Fibroblast of the aortic adventitia (primary cell): ENCODE data around the gene UPK3B. TPM values are rescaled to one million over a fixed set of nuclear protein-coding genes. Genes with fewer than 3 reads are reported as not detected.
"Not testable (repeated sequence)": the region's sequence is repeated elsewhere in the genome, so short reads cannot be mapped to it uniquely, and the experiment has no call there.

ENCODE experiments used
- DNase-seq: peaks from one replicate; pipeline ENCODE4 v3.0.0-alpha.2; 2010; ENCODE audit warnings: low read depth
- H3K4me3 ChIP-seq: 2 replicates; pipeline ENCODE4 v1.5.1; 2011; ENCODE audit warnings: low read depth, mild to moderate bottlenecking, control low read depth, low read length, moderate library complexity
- total RNA-seq: library from RNA; depleted of rRNA; stranded (reverse); fragments of >200 nt; gene quantifications from 2 replicates; pipeline ENCODE4 v1.2.3, GENCODE V29; 2012; ENCODE audit warnings: low replicate concordance

The UPK3B gene
- total RNA-seq, 1 donor: 0.18 TPM

DNA sequence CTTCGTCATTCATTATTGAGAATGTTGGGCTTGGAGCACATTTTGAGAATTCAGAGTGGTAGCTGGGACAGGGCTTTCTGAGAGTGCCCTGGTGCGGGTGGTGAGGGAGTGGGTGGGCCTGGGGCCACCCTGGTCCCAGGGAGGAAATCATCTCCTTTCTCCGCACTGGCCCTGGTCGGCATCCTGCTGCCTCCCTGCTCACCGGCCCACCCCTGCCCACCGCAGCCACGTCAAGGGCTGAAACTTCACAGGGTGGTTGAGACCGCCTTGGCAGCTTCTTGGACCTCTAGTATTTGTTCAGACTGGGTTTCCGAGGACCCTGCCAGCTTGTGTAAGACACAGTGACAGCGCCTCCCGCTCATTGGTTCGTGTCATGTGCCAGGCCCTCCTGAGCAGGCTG lies 25.9 kb upstream of the UPK3B start:
- not testable (repeated sequence) for DNase-seq, H3K4me3 ChIP-seq

DNA sequence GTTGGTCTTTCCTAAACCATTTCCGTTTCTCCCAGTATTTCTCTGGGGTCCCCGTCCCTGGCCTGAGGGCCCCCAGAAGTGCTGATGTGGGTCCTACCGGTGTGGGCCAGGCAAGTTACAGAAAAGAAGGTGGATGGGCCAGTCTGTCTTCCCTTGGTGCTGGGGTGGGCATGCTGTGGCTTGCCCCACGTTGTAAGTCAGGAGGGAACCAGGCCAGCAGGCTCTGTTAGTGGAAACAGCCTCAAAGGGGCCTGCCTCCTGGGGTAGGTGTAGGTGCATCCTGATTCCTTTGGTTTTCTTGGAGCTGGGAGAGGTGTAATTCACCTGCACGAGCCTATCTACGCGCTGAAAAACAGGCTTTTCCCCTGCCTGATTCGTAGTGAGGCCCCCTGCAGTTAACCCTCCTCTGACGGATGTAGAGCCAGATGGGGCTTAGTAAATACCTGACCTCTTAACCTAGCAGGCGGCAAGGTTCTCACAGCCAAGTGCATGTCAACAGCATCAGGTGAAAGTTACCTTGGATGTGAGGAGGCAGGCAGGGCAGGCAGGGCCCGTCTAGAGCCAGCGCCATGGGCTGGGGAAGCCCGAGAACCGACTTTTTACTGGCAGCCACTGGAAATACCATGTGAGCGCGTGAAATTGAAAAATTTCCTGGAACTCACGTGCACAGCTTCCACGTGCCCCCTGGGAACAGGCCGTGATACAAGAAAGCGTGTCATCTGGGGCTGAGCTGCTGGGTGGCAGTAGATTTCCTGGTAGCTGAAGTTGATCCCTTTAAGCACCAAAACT lies 24.3 kb upstream of the UPK3B start:
- DNase-seq, H3K4me3 ChIP-seq: not testable (repeated sequence)

DNA sequence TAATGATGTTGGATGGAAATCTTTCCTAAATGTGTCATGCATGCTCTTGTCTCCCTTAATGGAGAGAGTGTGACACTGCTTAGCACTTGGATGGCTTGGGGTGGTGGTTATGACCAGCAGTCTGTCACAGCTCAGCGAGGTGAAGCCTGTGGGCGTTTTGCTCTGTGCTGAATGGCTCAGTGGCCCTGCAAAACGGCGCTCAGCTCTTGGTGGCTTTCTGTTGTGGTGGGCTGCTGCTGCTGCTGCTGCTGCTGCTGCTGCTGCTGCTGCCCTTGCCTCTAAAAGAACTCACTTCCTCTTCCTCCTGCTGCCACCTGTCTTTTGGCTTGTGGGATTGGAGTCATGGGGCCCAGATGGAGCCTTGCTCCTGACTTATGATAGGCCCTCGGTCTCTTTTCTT lies 23.7 kb upstream of the UPK3B start:
- not testable (repeated sequence) for H3K4me3 ChIP-seq, DNase-seq

DNA sequence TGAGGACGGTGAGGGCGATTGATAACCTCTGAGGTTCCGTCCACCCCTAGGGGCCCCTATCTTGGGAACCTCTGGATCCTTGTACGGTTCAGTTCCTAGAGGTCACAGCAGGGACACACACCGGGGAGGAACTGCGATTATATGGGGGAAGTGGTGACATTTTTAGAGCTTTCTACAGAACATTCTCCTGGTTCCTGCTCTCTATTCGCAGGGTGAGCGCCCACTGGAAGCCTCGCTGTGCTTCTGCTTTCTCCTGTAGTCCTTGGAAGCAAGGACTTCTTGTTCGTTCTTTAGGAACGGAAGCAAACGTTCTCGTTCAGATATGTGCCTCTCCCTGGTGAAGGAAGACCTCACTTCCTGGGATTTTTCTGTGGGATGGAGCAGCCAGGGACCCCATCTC lies 22.4 kb upstream of the UPK3B start:
- not testable (repeated sequence) for H3K4me3 ChIP-seq, DNase-seq

DNA sequence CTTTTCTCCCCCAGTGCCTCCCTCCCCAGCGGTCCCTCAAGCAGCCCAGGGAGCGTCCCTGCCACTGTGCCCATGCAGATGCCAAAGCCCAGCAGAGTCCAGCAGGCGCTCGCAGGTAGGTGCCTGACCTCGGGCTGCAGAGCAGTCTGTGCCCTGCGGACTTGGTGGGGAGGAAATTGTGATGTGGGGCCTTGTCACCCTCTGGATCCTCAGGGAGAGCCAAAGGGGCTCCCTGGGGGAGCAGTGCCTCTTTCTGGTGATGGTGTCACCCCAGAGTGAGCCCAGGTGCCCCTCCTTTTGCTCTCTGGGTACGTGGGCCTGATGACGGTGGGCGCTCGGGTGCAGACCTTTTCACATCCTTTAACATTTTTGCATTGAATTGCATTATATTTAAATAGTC lies 18.2 kb upstream of the UPK3B start:
- H3K4me3 ChIP-seq, DNase-seq: not testable (repeated sequence)

DNA sequence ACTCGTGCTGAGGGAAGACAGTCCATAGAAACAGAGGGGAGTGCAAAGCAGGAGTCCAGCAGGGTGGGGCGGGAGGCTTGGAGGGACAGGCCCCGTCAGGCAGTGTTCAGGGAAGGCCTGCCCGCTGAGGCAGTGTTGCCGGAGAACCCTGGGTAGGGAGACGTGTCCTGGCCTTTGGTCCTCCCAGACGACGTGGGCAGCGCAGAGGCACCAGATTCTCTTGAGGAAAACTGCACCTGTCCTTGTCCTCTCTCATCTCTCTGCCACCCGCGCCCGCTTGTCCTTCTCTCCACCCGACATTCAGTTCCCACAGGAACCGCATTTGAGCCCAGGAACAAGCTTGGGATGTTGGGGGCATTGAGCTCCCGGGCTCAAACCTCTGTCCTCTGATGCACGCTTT lies 14.6 kb upstream of the UPK3B start:
- H3K4me3 ChIP-seq, DNase-seq: not testable (repeated sequence)

DNA sequence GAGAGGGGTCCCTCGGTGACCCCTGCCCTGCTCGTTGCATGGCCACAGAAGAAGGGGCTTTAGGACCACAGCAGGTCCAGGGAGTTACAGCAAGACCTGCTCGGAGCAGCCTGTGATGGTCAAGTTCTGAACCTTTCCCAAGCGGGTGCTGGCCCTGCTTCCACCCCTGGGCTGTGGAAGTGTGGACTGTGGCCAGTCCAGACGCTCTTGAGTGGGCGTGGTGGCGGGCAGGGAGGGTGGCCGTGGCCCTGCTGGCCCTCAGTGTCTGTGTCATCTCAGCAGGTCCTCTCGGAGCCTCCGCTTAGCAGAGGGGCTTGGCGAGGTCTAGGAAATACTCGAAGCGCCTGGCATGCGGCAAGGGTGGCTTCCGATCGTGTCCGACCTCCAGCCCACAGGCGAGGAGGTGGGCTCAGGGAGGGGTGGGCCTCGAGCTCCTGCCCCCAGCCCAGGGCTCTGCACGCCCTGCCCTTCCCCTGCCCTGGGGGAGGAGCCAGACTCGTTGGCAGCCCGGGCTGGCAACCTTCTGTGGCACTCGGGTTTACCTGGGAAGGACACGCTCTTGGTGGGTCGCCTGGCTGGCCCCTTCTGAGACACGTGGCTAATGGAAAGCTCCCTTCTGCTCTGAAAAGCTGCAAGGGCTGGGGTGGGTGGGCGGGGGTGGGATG lies 12.3 kb upstream of the UPK3B start:
- H3K4me3 ChIP-seq, DNase-seq: not testable (repeated sequence)

DNA sequence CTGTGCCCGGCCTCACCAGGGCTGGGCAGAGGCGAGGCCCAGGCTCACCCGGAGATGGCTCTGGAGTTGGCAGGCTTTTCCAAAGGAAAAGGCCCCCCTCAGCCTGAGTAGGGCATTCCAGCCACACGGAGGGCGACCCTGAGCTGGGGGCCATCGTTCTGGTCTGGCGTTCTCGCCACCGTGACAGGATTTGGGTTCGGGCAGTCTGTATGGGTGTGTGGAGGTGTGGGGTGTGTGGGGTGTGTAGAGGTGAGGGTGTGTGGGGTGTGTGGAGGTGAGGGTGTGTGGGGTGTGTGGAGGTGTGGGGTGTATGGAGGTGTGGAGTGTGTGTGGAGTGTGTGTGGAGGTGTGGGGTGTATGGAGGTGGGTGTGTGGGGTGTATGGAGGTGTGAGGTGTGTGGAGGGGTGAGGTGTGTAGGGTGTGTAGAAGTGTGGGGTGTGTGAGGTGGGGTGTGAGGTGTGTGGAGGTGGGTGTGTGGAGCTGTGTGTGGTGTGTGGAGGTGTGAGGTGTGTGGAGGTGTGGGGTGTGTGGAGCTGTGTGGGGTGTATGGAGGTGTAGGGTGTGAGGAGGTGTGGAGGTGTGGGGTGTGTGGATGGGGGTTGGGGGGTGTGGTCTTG lies 11.7 kb upstream of the UPK3B start:
- H3K4me3 ChIP-seq, DNase-seq: not testable (repeated sequence)

DNA sequence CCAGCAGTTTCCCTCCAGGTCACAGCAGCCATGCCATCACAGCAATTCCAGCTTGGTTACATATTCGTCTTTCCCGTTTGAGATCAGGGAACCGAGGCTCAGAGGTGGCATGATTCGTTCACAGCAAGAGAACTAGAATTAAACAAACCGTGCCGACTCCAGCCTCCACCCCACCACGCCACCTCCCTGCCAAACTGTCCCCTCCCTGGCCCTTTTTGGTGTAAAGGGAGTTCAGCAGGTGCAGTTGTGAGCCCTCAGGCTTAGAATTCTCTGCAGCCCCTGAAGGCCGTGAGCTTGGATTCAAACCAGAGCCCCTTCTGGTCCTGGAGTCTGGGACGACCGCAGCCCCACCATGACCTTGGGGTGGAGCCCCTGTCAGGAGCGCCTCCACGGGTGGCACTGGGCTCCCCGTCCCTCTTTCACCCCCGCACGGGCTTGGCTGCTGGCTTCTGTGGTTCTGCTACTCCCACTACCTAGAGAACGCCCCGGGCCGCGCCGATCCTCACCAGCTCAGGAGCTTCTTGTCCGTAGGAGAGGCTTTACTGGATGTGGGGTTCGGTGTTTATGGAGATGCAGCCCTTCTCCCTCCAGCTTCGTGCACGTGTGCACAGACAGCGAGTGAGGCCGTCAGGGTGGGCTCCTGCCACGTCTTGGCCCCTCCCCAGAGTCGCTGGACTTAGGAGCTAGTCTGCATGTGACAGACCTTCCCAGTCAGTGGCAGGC lies 11.0 kb upstream of the UPK3B start:
- H3K4me3 ChIP-seq: not testable (repeated sequence)

DNA sequence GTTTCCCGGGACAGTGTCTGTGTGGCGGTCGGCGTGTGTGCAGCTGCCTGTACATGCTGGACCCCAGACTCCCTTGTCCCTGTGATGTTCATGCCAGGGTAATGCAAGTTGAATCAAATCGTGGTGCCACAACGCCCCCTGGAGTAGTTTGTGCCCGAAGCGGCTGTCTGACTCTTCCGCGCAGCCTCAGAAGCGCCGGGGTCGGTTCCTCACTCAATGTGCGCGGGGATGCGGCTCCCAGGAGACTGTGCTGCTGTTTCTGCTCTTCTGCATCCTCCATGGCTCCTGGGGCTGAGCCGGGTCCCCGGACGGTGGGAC lies 10.5 kb upstream of the UPK3B start:
- DNase-seq, H3K4me3 ChIP-seq: not testable (repeated sequence)

More for the DNA sequence above, 11.0 kb upstream of the UPK3B start:
- DNase-seq: not testable (repeated sequence)

DNA sequence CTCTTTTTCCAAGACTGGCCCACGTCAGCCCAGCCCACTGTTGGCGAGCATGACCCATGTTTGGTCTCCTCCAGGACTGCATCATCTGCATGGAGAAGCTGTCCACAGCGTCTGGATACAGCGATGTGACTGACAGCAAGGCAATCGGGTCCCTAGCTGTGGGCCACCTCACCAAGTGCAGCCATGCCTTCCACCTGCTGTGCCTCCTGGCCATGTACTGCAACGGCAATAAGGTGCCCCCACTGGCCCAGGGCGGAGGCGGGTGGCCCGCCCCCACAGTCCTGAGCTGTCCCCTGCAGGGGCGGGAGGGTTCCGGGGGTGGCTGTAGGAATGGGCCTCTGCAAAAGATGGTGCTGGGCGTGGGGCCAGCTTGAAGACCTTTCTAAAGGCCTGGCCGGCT lies 8.1 kb upstream of the UPK3B start:
- H3K4me3 ChIP-seq: not testable (repeated sequence)

DNA sequence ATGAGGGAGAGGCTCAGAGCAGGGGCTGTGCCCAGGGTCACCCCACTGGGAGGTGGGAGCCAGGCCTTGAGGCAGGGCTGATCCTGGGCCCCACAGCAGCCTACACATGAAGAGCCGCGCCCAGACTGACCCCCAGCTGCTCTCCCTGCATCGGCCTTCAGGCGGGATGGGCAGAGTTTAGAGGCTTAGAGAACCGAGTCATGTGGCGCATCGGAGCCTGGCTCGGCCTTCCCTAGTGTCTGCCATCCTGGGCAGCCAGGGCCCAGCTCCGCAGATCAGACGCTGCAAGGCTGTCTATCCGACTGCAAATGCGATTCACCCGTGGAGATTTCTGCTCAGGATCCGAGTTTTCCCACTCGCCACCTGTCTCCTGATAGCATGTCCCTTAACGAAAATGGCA lies 7.5 kb upstream of the UPK3B start:
- H3K4me3 ChIP-seq: not testable (repeated sequence)

More for the DNA sequence above, 8.1 kb upstream of the UPK3B start:
- DNase-seq: not testable (repeated sequence)

DNA sequence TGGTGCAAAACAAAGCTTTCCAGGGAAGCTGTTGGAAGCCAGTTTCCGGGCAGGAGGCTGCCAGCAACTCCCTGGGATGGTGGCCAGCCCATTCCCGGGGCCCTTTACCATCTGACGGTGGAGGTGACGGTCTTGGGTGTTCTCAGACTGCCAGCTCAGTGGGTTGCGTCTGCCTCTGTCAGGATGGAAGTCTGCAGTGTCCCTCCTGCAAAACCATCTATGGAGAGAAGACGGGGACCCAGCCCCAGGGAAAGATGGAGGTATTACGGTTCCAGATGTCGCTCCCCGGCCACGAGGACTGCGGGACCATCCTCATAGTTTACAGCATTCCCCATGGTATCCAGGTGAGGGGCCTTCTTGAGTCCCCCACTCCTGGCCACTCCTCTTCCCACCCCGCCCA lies 7.1 kb upstream of the UPK3B start:
- H3K4me3 ChIP-seq, DNase-seq: not testable (repeated sequence)

More for the DNA sequence above, 7.5 kb upstream of the UPK3B start:
- DNase-seq: not testable (repeated sequence)

DNA sequence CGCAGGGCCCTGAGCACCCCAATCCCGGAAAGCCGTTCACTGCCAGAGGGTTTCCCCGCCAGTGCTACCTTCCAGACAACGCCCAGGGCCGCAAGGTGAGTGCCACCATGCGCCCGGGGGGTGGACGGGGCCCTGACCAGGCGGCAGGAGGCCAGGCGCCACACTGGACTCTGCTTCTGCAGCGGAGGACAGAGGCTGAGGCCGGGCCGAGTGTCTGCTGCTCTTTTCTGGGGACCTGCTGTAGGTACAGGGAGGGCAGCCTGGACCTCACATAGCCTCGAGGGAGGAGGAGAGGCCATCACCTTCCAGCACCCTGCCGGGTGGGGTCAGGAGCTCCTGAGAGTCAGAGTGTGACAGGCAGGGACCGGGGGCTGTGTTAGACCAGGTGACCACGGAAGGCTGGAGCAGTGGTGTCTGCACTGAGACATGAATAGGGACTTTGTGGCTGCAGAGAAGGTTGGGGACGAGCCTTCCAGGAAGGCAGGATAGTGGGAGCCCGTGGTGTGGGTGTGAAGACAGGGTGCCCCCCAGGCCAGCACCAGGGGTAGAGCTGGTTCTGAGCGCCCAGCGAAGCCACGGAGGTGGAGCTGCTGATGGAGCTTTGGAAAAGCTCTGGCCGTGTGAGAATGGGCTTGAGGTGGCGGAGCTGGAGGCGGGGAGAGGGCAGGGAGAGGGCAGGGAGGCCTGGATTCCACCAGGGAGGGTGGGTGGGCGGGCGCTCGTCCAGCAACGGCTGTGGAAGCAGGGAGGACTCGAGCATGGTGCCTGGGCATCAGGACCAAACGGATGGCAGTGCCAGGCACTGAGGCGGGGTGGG lies 5.8 kb upstream of the UPK3B start:
- not testable (repeated sequence) for H3K4me3 ChIP-seq, DNase-seq
